ENCODE data around the gene PSPC1.
"Not testable (repeated sequence)": the region's sequence is repeated elsewhere in the genome, so short reads cannot be mapped to it uniquely, and the experiment has no call there.

PSPC1 gene

DNA sequence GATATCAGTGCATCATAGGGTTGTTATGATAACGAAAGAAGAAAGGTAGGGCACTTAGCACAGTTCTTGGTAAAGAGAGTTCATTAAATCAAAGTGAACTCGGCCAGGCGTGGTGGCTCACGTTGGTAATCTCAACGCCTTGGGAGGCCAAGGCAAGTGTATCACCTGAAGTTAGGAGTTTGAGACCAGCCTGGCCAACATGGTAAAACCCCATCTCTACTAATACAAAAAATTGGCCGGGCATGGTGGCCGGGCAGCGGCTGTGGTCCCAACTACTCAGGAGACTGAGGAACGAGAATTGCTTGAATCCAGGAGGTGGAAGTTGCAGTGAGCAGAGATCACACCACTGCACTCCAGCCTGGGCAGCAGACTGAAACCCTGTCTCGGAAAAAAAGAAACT, 19.1 kb downstream of the PSPC1 start:
- DNase-seq, result no peak

DNA sequence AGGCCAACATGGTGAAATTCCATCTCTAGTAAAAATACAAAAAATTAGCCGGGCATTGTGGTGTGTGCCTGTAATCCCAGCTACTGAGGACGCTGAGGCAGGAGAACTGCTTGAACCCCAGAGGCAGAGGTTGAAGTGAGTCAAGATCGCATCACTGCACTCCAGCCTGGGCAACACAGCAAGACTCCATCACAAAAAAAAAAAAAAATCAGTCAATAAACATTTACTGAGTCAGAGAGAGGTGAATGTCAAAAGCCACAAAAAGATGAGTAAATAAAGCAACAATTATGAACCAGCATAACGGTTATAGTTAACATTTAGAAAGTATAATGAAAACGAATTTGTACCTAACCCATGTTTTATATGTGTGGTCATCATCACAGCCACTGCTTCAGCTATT, 23.1 kb downstream of the PSPC1 start:
- no peak for DNase-seq

DNA sequence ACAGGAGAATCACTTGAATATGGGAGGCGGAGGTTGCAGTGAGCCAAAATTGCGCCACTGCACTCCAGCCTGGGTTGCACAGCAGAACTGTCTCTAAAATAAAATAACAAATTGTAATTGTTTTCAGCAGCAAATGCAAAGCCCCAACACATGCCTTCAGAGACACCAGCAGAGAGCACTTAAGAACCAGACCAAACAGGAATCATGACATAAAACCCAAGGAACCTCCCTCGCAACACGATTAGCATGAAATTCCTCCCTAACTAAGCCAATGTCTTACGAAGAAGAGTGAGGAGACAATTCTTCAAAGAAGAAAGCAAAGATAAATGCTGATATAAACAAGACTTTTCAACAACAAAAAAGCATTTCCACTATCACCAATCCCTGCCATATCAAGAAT, 40.1 kb downstream of the PSPC1 start:
- no peak for DNase-seq

DNA sequence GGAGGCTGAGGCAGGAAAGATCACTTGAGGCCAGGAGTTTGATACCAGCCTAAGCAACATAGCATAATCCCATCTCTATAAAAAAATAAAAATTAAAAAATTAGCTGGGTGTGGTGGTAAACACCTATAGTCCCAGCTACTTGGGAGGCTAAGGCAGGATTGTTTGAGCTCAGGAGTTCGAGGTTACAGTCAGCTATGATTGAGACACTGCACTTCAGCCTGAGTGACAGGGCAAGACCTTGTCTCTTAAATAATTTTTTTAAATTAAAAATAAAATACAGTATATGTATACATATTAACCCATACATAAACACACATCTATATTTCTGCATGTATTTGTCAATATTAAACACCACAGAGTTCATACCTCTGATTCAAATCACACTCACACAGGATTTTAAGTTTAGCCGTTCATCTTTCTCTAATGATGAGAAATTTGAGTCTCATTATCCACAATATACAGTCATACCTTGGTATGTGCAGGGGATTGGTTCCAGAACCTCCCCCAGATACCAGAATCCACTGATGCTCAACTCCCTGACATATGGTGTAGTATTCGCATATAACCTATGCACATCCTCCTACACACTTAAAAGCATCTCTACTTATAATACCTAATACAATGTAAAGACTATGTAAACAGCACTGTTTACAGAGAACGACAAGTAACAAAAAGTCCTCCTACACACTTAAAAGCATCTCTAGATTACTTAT, 44.7 kb downstream of the PSPC1 start:
- DNase-seq, result no peak

DNA sequence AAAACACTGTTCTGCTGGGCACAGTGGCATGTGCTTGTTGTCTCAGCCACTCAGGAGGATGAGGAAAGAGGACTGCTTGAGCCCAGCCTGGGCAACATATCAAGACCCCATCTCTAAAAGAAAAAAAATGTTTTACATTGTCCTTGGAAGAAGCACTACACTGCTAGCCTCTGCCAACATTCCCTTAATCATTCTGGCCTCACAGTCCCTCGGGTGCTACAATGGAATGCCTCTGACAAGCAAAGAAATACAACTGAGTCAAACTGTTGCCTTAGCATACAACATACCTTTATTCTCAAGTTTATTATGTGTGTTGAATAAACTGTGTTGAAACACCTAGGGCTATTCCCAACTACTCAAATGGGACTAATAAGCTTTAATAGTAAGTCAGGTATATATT, 56.1 kb downstream of the PSPC1 start:
- DNase-seq, result no peak

DNA sequence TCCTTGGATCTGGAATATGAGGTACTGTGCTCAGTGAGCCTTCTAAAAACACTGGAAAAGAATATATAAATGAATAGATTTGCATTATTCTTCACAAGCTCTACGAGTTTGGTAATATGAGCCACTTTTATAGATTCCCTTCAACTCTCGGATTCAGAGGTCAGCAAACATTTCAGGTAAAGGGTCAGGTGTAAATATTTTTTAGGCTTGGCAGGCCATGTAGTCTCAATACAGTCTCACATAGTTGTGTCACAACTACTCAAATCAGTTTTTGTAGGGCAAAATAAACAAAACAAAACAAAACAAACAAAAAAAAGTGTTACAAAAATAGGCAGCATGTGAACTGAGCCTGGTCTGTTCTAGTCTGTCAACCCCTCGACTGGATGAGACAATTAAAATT, 57.4 kb downstream of the PSPC1 start:
- DNase-seq, result no peak

DNA sequence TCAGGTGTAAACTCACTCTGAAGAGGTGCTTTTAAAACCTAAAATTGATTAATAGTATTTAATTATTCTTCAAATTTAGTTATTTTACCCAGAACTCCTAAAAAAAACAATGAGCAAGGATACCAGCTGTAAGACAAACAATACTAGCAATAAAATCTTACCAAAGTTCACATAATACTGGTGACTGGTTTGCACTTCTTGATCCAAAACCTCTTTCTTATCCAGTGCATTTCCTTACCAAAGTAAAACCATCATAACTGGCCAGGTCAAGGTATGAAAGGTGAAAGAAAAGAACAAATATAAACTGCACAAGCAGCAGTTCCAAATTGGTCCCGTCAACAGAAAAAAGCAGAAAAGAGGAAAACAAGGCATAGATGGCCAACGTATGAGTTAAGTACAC, 62.7 kb downstream of the PSPC1 start:
- DNase-seq, result no peak

DNA sequence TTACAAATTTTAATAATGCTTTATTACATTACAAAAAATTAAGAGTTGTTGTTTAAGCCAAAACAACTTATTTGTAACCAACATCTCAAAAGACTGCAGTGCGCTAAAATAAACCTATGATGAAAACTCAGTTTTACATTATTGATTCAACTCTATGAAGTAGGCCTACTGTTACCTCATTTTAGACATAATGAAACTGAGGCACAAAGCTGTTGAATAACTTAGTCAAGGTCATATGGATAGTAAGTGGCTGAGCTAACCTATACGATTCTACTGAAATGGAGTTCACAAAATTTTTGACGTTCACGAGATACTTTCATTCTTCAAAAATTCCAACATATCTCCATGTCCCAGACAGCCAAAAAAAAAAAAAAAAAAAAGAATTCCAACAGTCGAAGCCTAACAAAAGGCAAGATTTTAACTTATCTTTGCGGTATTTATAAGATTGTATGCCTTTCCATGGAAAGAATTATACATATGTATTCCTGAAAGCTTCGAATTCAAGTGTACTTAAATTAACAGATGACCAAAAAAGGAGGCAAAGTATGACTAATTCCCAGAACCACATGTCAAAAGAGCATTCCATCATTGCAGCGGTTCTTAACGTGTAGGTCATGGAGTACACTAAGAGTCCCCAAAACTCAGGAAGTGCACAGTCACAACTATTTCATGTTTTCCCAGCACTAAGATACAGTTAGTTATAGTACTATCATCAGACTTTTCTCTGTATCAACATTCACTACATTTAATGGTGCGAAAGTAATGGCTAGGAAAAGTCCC, 69.4 kb downstream of the PSPC1 start:
- no peak for DNase-seq

DNA sequence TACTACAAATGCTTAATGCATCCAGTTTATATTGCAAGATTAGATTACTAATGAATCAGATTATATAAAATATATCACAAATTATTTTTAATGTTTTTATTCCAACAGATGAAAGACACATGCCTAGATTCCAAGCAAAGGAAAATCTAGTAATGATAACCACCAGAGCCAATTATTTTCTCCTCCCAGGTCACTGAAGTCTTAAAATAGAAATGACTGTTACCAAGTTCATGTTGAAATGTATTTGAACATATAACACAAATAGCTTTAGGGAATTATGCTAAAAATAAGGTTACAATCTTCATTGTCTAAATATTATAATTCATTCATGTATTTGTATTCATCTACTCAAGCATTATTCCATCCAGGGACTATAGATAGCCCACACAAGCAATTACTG, 73.0 kb downstream of the PSPC1 start:
- not testable (repeated sequence) for DNase-seq

DNA sequence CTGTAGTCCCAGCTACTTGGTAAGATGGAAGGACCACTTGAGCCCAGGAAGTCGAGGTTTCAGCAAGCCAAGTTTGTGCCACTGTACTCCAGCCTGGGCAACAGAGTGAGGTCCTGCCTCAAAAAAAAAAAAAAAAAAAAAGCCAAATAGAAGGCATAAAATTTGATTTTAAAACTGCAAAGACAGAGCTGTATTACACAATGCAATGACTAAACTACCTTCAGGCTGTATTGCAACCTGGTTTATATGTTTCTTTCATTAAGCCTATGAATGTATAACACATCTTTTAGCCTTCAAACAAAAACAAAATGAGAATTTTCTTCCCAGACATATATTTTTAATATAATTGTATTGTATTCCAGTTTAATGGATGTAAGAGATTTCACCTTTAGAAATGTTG, 73.7 kb downstream of the PSPC1 start:
- DNase-seq, result not testable (repeated sequence)

DNA sequence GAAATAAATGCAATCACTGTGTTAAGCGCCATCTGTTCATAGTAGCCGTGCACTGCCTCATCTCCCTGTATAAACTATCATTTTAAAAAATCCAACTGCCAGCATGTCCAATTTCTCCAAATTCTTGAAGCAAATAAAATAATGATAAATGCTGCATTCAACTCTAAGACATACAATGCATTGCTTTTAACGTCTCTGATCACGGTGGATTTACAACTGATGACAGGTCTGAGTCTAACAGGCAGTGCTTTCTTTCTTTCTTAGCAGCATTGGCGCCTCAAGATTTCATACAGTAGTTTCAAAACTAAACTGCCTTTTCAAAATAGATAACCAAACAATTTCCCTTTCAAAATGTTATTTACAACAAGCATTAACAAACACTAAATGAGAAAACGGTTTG, 78.5 kb downstream of the PSPC1 start:
- not testable (repeated sequence) for DNase-seq

DNA sequence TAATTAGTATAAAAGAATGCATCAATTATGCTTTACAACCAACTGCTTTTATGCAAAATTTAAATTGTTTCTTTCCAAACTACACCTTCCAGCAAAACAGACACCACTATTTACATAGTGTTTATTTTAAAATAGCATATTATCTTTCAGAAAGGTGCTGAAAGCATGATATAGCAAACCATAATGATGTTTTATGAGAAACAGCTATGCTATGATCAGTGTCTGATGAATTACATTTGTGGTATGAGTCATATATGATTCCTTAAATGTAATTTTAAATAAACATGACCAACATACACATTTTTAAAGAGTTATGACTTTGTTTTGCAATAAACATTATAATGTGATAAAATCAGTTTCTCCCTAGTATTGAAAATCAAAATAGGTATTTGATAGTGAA, 81.1 kb downstream of the PSPC1 start:
- DNase-seq, result not testable (repeated sequence)

DNA sequence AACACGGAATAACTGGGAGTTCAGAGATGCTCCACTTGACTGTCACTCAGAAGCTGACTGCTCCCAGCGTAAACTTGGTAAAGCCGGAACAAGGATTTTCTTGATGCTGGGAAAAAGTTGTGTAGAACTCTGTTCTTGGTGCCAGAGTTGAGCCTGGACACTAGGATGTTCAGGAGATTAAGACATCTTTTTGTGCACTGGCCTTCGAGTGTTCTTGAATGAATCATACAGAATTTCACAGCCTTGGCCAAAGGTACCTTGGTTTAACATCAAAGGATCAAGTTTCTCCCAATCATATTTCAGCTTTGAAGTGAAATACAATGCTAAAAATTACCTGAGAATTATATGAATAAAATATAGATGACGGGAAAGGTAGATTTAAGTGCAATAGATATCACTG, 81.8 kb downstream of the PSPC1 start:
- DNase-seq, result not testable (repeated sequence)

DNA sequence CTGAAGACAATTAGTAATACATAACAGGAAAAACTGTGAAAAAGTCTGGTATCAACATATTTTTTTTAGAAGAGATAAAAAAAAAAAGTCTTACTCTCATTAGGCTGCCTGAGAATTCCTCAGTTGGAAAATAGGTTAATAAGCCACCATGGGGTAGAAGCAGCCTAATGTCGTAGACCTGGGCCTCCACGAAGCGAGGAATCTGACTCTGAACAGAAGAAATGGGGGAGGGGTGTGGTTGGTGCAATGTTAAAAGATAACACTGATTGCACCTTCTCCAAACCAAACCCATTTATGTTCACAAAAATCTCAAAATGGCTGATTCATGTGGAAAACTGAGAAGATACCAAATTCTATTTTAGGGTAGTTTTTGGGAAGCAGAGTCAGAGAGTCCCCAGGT, 86.9 kb downstream of the PSPC1 start:
- no peak for DNase-seq

DNA sequence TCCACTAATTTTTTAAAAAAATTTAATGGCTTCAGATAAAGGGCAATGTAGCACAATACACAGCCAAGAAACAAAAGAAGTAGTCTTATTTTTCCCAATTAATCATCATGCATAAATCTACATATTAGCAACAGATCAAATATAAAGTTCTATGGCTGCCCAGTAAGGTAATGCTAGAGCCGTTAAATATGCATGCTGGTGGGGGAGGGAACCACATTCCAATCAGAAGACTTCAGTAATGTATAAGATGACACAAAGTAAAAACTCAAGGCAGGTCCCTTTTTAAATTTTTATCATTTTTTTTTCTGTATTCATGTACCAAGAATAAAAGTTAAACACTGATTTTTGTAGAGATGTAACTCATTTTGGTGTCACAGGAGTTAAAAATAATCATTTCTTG, 87.3 kb downstream of the PSPC1 start:
- DNase-seq, result no peak

DNA sequence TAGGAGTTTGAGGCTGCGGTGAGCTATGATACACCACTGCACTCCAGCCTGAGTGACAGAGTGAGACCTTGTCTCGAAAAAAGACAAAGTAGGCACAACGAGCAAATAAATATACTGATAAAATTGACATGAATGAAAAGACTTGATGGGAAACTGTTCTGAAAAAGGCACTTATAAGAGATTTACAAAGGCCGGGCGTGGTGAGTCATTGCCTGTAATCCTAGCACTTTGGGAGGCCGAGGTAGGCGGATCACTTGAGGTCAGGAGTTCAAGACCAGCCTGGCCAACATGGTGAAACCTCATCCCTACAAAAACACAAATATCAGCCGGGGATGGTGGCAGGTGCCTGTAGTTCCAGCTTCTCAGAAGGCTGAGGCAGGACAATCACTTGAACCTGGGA, 91.3 kb downstream of the PSPC1 start:
- DNase-seq, result not testable (repeated sequence)

DNA sequence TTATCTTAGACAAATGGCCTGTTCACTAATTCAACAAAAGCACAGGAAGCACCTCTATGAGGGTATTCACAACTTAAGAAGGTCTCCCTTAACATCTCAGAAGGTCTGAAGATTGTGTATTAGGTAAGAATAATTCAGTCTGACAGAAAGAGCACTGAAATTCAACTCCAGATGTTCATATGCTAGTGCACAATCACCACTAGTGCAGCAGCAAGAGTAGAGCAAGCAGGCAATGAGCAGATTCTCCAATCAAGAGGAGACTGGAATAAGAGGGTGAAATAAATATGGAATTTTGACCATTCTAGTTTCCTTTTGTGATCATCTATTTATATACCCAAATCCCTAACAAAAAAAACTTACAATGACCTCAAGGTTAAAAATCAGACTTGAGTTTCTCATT, 97.3 kb downstream of the PSPC1 start:
- DNase-seq, result no peak

DNA sequence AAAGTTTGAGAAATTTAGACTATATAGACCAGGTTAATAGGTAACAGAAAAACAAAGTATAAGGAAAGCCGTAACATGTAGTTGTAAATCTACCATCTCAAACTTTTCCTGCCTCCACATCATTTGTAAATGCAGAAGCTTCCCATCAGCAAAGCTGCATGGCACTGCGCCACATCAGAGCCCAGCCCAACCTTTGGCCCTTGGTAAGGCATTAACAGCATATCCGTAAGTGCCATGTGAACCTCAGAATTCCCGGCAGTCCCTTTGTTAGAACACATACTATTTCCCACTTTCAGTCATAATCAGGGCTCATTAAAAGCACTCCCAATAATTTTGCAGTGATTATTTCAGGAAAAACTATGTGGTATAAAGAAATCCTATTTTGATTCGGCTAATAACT, 97.7 kb downstream of the PSPC1 start:
- DNase-seq, result no peak

DNA sequence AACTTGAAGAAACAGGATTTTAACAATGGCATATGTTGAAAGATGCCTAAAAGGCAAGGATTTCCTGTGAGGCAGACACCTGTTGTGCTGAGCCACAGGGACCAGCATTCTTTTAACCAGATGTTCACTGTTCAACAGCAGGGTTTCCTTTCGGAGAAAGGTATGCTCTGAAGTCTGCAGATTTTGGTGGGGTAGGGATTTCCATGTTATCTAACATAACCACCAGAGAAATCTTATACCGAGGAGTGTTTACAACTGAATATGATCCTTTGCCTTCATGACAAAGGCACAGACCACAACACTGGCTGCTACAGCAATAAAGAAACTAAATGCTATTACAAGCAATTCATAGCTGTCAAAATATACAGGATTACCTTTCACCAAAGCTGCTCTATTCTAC, 101.2 kb downstream of the PSPC1 start:
- DNase-seq, result no peak

DNA sequence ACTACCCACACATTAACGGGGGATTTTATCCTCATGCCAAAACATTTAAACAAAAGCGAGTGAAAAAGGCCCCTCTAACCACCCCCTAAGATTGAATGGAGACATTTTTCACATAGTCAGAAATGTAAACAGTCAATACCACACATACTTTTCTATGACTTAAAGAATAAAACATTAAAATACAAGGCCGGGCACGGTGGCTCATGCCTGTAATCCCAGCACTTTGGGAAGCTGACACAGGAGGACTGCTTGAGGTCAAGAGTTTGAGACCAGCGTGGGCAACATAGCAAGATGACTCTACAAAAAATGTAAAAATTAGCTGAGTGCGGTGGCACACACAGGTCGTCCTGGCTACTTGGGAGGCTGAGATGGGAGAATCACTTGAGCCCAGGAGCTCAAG, 102.0 kb downstream of the PSPC1 start:
- no peak for DNase-seq

DNA sequence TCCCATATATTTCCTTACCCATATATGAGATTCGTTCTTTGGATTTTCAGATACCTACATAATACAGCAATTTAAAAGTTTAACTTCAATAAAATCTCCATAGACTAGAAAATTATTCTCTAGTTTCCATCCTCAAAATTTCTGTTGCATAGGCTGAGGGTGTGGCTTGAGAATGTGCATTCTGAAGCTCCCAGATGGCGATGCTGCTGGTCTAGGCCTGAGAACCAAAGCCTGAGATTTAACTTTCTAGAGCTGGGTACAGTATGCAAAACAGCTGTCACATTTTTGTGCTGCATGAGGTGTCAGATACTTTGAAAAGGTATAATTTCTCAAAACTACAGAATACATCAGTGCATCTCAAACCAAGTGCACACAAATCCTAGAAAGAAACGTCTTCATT, 106.6 kb downstream of the PSPC1 start:
- DNase-seq, result no peak

DNA sequence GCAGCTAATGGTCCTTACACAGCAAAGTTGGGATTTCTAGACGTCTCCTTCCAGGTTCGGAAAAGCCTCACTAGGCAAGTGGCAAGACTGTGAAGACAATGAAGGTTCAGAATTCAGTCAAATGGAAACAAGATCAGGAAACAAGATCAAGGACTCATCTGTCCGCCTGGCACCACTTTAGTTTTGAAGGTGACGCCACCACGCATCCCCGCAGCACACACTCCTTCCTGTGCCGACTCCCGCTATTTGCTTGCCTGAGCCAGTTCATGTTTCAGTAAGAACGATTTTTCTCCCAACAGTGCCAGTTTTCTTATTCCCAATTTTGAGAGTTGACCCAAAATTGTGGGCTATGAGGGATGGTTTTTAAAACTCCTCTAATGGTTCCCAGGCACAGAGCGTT, 107.8 kb downstream of the PSPC1 start:
- no peak for DNase-seq

DNA sequence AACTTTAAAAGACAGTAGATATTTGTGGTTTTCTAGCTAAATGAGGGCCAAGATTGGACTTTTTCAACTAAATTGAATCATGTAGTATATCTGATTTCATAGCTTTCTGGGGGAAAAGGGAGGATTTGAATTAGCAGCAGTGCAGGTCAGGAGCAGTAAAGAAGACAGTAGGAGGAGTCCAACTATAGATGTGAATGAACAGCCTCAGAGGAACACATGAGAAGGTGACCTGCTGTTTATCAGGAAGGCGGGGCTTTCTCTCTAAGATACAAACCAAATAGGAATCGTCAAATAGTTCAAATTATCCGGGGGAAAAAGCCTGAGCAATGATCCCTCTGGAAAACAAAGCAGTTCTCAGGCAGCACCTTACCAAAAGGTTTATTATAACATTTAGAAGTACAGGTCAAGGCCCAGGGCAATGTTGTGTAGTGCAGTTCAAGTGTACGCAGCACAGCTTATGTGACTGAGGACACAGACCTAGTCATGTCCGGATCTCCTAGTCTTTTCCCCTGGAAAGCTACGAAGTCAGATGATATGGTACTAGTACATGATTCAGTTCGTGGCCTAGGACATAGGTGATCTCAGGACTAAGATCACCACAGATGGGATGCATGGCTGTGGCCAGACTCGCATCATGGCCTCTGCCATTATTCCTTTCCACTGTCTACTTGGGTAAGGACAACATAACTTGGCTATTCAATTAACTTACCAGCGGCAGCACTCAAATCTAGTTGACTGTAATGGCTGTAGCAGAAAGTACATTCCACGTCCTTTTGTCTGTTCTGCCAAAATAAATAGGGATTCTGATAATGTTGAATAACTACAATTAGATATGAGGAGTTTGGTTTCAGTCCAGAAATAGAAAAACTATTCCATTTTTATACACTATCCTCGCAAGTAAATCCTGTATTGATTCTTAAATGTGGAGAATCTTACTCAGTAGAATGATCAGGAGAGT, 109.0 kb downstream of the PSPC1 start:
- no peak for DNase-seq

DNA sequence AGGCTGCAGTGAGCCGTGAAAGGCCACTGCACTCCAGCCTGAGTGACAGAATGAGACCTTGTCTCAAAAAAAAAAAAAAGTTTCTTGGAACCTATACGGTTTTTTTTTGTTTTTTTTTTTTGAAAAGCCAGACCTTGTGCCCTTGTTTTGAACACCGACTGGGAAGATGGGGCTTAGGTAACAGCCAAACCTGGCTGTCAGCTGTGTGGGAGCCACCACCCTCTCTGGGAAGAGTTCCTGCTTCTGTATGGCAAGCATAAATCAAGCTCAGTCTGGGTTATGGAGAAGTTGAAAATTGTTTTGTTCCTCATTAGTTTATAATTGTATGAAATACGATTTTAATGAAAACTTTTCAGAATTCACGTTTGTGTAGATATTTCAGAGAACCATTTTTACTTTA, 109.8 kb downstream of the PSPC1 start:
- DNase-seq, result no peak

All from CD4-positive, alpha-beta T cell treated with Interleukin-17A for 4 hours (primary cell).